Heart right ventricle (tissue), 16 donors: ENCODE data around the gene WDR18. TPM values are rescaled to one million over a fixed set of nuclear protein-coding genes. Genes with fewer than 3 reads are reported as not detected.

Experiments used
- ATAC-seq, 8 donors: fragments of 200-7000 bp; cut with Tn5 transposase; one replicate each; pipeline ENCODE4 v1.9.1; 2020; ENCODE audit warnings: mild to moderate bottlenecking in 8 of 8, moderate library complexity in 8 of 8, moderate number of reproducible peaks in 1 of 8
- DNase-seq, 2 donors: peaks; one replicate each; pipeline ENCODE4 v3.0.0-alpha.2; 2020
- H3K27ac ChIP-seq, 10 donors: fragments of 200-600 bp; sonication (generic) in 2 of 10; one replicate each; pipeline versions ENCODE4 v1.5.0 to v1.8.0; 2020 to 2022; ENCODE audit warnings: mild to moderate bottlenecking in 3 of 10
- H3K27me3 ChIP-seq, 7 donors: fragments of 200-600 bp; one replicate each; pipeline ENCODE4 v1.8.0; 2021 to 2022; ENCODE audit warnings: mild to moderate bottlenecking in 2 of 7
- H3K36me3 ChIP-seq, 9 donors: fragments of 200-600 bp; sonication (generic) in 1 of 9; one replicate each; pipeline versions ENCODE4 v1.5.0 to v1.8.0; 2020 to 2022; ENCODE audit warnings: mild to moderate bottlenecking in 2 of 9
- H3K4me1 ChIP-seq, 9 donors: fragments of 200-600 bp; sonication (generic) in 1 of 9; one replicate each; pipeline versions ENCODE4 v1.5.0 to v1.8.0; 2020 to 2022; ENCODE audit warnings: mild to moderate bottlenecking in 4 of 9
- H3K4me3 ChIP-seq, 10 donors: fragments of 200-600 bp; sonication (generic) in 2 of 10; one replicate each; pipeline versions ENCODE4 v1.5.0 to v1.8.0; 2020 to 2022; ENCODE audit warnings: mild to moderate bottlenecking in 7 of 10, moderate library complexity in 2 of 10
- H3K9me3 ChIP-seq, 11 donors: fragments of 200-600 bp in 10 of 11; sonication (generic) in 2 of 11; one replicate each; pipeline versions ENCODE4 v1.5.0 to v1.8.0; 2013 to 2022; ENCODE audit warnings: mild to moderate bottlenecking in 2 of 11, control low read depth in 1 of 11, moderate library complexity in 1 of 11
- WGBS, 2 donors: extraction: QIAGEN DNeasy Blood & Tissue Kit; methylation state at CpG; one replicate each; pipeline ENCODE4 v1.1.7; 2013; ENCODE audit warnings: inconsistent platforms in 1 of 2; 5-methylcytosine and 5-hydroxymethylcytosine counted together
- intact Hi-C, 10 donors: fragments of 100-400 bp; cut with DNase I; formaldehyde crosslinking; loops; one replicate each; pipeline versions ENCODE4 v1.11.1 to v1.14.2; 2022
- polyA plus RNA-seq, 2 donors: library from polyadenylated mRNA; stranded (reverse); fragments of 200-250 nt; gene quantifications; one replicate each; pipeline ENCODE4 v1.2.3, GENCODE V29; 2013
- total RNA-seq, 10 donors: library from RNA; stranded (reverse); fragmentation: NEBNext Ultra II Directional in 3 of 10; extraction: Animal tissue kit (Norgen Biotek cat#: 25700) in 3 of 10; gene quantifications; one replicate each; pipeline versions ENCODE4 v1.2.1 to v1.2.4, GENCODE V29; 2021 to 2023
- TF ChIP-seq, protein P1 (sequence below), 9 donors: fragments of 200-600 bp; sonication (generic) in 2 of 9; IDR thresholded peaks; one replicate each; pipeline versions ENCODE4 v1.5.0 to v1.8.0; 2021 to 2022; ENCODE audit warnings: antibody characterized with exemption in 9 of 9, mild to moderate bottlenecking in 5 of 9, moderate library complexity in 1 of 9
- donor health status: Arrhythmogenic right ventricular cardiomyopathy.
- donor health status: ischemic (EF 13 %, LVEDD 7.1; RV severe dilation, severe dysfunction).
- donor health status: healthy with polysubstance abuse.
- donor health status: DM: no; HTN: yes; CAD: no.
- donor health status: DM: no; HTN: no; CAD: no.
- donor health status: ischemic (EF 25% LVEDD 6.9; RV normal size, moderate dysfunction).
- donor health status: ischemic (EF 25% LVEDD 5.7; RV mildly dilated, moderate dysfunction).
- donor health status: healthy.
- donor health status: DM: yes; HTN: yes; CAD: no.
- donor health status: Ischemic cardiomyopathy.
- donor health status: ischemic (EF 35%, LVEDD 5.7; RV mildly dilated, moderate dysfunction).
- donor health status: nonischemic (EF 11% LVEDD 7.7; RV severe dilation, severe dysfunction).
- donor health status: DM: yes; HTN: yes; CAD: no.
- donor health status: PGD.
- donor health status: ischemic (EF 29% LVEDD 5.4; RV normal size, mild dysfunction).
- donor health status: nonischemic (EF 23%, LVEDD 6.1; RV moderate dilation, normal function).

The WDR18 gene
- total and polyA plus RNA-seq, 12 donors: 17.3 to 66.4 (median 21.0) TPM

GRCh38 chr19:1026783-1027649 lies 42.9 kb downstream of the WDR18 start:
- peak in 7 of 8 donors; percentile 0 to 15 (median 9) for ATAC-seq
- peaks cover 12 to 53% (median 41%) of the 10 kb centered on the region in 9 donors for H3K4me1 ChIP-seq
- DNase-seq: no peak

DNA sequence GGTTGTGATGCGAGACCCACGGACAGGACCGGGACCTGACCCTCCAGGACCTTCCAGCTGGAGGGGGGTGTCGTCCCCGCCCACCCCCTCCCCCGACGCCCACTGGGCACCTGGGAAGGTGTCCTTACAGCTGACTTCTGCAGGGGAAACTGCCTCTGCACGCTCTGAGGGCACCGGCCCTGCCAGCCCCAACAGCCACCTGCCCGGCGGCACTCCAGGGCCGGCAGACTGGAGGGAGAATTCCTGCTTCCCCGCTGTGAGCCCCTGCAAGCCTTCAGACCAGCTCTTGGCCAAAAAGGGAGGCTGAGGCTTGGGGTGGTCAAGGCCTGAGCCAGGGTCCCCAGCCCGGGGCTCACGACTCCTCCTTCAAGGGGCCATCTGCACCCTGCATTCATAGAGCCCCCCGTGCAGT lies 43.5 kb downstream of the WDR18 start:
- no peaks in the 10 kb centered on the region for H3K27me3 ChIP-seq
- peak overlapping the region; percentile 63 to 97 (median 90) for H3K4me3 ChIP-seq
- H3K36me3 ChIP-seq: peaks cover 0 to 33% (median 7%) of the 10 kb centered on the region in 9 donors
- ATAC-seq (peak in 5 of 8 donors; percentile 4 to 13 (median 5)), DNase-seq (peak in 1 of 2 donors; percentile 22)
- WGBS, 2 donors: 4 to 7% methylated on average over 15 to 16 of the region's 16 CpGs
- no peaks in the 10 kb centered on the region for H3K9me3 ChIP-seq
- intact Hi-C loops: loop anchor here in 1 of 10 donors (5.0 kb wide), 1 partner anchor 75 kb away; the partner anchor contains the start of gene GPX4
- peaks cover 12 to 46% (median 34%) of the 10 kb centered on the region in 9 donors for H3K4me1 ChIP-seq
- peak overlapping the region; percentile 50 to 99 (median 97) for H3K27ac ChIP-seq
- TF ChIP-seq, protein P1, sequence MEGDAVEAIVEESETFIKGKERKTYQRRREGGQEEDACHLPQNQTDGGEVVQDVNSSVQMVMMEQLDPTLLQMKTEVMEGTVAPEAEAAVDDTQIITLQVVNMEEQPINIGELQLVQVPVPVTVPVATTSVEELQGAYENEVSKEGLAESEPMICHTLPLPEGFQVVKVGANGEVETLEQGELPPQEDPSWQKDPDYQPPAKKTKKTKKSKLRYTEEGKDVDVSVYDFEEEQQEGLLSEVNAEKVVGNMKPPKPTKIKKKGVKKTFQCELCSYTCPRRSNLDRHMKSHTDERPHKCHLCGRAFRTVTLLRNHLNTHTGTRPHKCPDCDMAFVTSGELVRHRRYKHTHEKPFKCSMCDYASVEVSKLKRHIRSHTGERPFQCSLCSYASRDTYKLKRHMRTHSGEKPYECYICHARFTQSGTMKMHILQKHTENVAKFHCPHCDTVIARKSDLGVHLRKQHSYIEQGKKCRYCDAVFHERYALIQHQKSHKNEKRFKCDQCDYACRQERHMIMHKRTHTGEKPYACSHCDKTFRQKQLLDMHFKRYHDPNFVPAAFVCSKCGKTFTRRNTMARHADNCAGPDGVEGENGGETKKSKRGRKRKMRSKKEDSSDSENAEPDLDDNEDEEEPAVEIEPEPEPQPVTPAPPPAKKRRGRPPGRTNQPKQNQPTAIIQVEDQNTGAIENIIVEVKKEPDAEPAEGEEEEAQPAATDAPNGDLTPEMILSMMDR (IDR thresholded peaks at IDR 0.05): no peak

More at GRCh38 chr19:1026783-1027649, 42.9 kb downstream of the WDR18 start:
- Histone ChIP-seq H3K27ac (peak overlapping the region; percentile 86 to 99 (median 97)), H3K36me3 (peaks cover 0 to 27% (median 2%) of the 10 kb centered on the region in 9 donors), H3K9me3 (no peaks in the 10 kb centered on the region), H3K27me3 (no peaks in the 10 kb centered on the region), H3K4me3 (peak overlapping the region; percentile 63 to 97 (median 90))
- TF ChIP-seq, protein P1 (IDR thresholded peaks at IDR 0.05): no peak
- intact Hi-C loops: loop anchor here in 1 of 10 donors (5.0 kb wide), 1 partner anchor 75 kb away; the partner anchor contains the start of gene GPX4
- WGBS, 2 donors: 1 to 3% methylated on average over 35 to 36 of the region's 36 CpGs

GRCh38 chr19:1028062-1028926 lies 44.1 kb downstream of the WDR18 start:
- ATAC-seq: peak; percentile 27 to 73 (median 63)
- whole genome bisulfite sequencing, 2 donors: 3 to 5% methylated on average over 50 to 58 of the region's 58 CpGs
- peak overlapping the region; percentile 50 to 99 (median 97) for H3K27ac ChIP-seq

More at GRCh38 chr19:1028062-1028926, 44.1 kb downstream of the WDR18 start:
- TF ChIP-seq, protein P1 (IDR thresholded peaks at IDR 0.05): no peak
- peak; percentile 62 to 64 for DNase-seq
- peaks cover 10 to 40% (median 30%) of the 10 kb centered on the region in 9 donors for H3K4me1 ChIP-seq
- intact Hi-C loops: loop anchor here in 1 of 10 donors (5.0 kb wide), 1 partner anchor 74 kb away; the partner anchor contains the start of gene GPX4
- peaks cover 0 to 40% (median 9%) of the 10 kb centered on the region in 9 donors for H3K36me3 ChIP-seq
- H3K4me3 ChIP-seq: peak overlapping the region; percentile 63 to 97 (median 90)
- H3K27me3 ChIP-seq: no peaks in the 10 kb centered on the region
- no peaks in the 10 kb centered on the region for H3K9me3 ChIP-seq
